ENCODE measurements around the gene CTPS1.

DNA sequence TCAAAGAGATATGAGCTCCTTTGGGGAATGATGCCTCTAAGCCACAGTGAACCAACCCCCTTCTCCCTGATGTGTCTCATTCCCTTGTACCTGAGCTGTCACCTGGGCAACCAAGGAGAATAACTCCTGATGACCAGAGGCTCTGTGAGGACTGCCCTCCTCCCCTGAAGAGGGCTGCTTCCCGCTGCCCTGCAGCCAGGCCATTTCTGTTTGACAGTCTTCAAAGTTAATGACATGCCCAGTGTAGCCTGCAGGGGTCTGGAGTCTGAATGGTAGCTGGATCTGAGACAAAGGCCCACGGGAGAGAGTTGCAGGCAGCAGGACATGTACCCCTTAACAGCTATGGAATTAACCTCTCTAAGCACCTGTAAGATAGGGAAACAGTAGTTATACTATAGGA is 45.5 kb downstream of the CTPS1 start:
- TF ChIP-seq CTCF (IDR thresholded peaks at IDR 0.05): no peak
- TF ChIP-seq SMAD3 (CRISPR knock-in tag; IDR thresholded peaks at IDR 0.05; ENCODE audit: borderline replicate concordance): no peak
- TF ChIP-seq JUN (CRISPR knock-in tag; IDR thresholded peaks at IDR 0.05): no peak
- TF ChIP-seq SP1 (CRISPR knock-in tag; conservative IDR thresholded peaks at IDR 0.05): no peak
- no peak for TF ChIP-seq MXD4 (CRISPR knock-in tag; IDR thresholded peaks at IDR 0.05; ENCODE audit: borderline replicate concordance)
- TF ChIP-seq, protein P1, sequence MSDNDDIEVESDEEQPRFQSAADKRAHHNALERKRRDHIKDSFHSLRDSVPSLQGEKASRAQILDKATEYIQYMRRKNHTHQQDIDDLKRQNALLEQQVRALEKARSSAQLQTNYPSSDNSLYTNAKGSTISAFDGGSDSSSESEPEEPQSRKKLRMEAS (CRISPR knock-in tag; IDR thresholded peaks at IDR 0.05): no peak
- TF ChIP-seq, protein P2, sequence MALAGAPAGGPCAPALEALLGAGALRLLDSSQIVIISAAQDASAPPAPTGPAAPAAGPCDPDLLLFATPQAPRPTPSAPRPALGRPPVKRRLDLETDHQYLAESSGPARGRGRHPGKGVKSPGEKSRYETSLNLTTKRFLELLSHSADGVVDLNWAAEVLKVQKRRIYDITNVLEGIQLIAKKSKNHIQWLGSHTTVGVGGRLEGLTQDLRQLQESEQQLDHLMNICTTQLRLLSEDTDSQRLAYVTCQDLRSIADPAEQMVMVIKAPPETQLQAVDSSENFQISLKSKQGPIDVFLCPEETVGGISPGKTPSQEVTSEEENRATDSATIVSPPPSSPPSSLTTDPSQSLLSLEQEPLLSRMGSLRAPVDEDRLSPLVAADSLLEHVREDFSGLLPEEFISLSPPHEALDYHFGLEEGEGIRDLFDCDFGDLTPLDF (CRISPR knock-in tag; IDR thresholded peaks at IDR 0.05): no peak
- no peak for TF ChIP-seq ZMAT4 (CRISPR knock-in tag; IDR thresholded peaks at IDR 0.05)
